NCI-H2029 (cell line): Measurements from ENCODE around the gene OSGEPL1.
"Not testable (repeated sequence)": the region's sequence is repeated elsewhere in the genome, so short reads cannot be mapped to it uniquely, and the experiment has no call there.

Experiments used
- DNase-seq: peaks from one replicate; lab custom pipeline; 2025; lab: John Stamatoyannopoulos, UW

The OSGEPL1 gene

GRCh38 chr2:189729430-189729829 is 33.2 kb downstream of the OSGEPL1 start:
- no peak for DNase-seq

DNA sequence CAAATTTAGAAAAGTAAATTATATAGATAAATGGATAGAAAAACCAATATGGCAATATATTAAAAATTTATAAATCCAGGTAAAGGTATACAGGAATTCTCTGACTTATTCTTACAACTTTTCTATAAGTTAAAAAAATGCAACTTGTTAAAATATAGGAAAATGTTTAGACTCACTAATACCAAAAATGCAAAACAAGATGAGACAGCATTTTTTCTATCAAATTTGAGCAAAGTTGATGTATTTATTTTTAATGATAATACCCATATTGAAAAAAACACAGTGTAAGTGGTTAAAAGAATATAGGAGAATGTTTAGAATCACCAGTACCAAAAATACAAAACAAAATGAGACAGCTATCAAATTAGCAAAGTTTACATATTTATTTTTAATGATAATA is 35.7 kb downstream of the OSGEPL1 start:
- no peak for DNase-seq

DNA sequence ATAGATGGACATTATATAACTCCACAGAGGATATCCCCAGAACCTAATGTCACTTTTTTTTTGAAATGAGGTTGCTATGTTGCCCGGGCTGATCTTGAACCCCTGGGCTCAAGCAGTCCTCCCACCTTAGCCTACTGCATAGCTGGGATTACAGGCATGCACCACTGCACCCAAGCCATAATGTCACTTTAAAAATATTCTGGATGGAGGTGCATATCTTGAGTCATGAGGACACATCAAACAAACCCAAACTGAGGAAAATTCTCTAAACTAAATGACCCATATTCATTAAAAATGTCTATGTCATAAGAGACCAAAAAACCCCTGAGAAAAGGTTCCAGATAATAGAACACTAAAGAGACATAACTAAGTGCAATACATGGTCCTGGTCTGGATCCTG is 36.3 kb downstream of the OSGEPL1 start:
- no peak for DNase-seq

DNA sequence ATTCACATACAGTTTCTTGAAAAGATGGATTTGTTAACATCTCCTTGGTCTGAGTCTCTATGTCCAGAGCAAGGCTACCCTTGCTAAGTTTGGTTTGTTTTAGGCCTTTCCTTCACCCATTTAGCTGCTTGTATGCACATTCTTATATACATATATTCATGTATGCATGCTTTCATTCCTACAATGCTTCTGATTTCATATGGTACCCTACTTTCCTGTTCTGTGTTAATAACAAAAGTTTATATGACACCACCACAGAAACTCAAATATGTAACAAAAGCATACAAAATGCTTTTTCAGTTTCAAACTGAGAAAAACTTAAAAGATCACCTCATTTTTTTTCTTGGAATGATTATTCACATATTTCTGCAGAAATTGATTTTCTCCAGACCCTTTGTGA is 39.4 kb downstream of the OSGEPL1 start:
- DNase-seq: no peak

- DNase-seq: no peak
These were observed 43.0 kb downstream of the OSGEPL1 start for GRCh38 chr2:189719571-189719970.

DNA sequence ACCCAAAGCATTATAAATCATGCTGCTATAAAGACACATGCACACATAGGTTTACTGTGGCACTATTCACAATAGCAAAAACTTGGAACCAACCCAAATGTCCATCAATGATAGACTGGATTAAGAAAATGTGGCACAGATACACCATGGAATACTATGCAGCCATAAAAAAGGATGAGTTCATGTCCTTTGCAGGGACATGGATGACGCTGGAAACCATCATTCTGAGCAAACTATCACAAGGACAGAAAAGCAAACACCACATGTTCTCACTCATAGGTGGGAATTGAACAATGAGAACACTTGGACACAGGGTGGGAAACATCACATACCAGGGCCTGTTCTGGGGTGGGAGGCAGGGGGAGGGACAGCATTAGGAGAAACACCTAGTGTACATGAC is 45.0 kb downstream of the OSGEPL1 start:
- DNase-seq: not testable (repeated sequence)

- no peak for DNase-seq
These were observed 52.9 kb downstream of the OSGEPL1 start for GRCh38 chr2:189709501-189710221.

DNA sequence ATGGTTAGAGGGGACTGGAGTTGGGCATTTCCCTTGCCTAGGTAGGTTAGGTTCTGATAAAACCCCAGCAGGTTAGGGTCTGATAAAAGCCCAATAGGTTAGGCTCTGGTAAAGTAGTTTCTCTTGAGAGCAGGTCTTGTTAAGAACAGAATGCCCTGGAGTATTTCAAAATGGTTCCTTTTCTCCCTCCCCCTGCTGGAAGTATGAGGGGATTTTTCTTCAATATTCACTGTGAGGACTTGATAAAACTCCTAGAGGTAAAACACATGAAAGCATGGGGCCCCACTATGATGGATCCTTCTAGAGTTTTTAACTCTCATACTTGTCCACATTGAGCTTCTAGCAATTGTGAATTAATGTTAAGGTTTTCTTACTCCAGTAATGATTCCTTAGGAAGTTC is 60.5 kb downstream of the OSGEPL1 start:
- no peak for DNase-seq

GRCh38 chr2:189700681-189701080 is 61.9 kb downstream of the OSGEPL1 start:
- DNase-seq: no peak

DNA sequence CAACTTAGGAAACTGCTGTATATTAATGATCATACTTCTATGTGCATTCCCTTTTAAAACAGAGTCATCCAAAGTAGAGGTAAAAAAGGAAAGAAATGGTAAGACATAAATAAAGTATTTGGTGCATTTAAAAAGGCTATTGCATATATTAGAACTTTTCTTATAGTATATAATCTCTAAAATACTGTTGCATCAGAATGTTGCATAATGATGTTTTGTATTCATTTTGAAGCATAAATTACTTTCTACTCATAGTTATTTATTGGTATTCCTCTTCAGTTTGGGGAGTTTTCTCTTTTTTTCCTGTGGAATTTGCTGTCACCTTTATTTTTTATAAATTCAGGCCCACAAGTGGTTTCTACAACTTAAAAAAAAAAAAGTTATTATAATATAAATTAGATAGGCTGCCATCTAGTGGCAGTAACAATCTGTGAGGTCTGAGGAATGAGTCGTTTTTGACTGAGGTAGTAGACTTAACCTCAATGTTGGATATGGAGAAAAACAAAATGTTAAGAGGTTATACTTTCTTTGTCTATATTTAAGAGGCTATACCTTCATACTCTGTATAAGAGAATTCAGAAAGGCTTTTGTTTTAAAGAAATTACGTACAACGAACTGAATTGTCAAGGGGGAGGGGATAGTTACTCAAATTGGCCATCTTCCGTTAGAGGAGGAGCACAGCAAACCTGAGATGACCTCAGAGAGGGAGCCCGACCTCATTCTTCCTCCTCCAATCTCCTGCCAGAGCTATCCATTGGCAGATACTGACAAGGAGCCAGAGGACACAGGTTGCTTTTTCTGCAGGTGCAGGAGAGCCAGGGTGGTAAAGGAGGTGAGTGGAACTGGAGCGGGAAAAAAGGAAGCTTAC is 64.3 kb downstream of the OSGEPL1 start:
- DNase-seq: peak; percentile 90
